Testis (tissue), 2 donors: ENCODE data around the gene BDH2.

Source experiments
- CTCF ChIP-seq, 3 experiments: fragments of 450-650 bp in 2 of 3; fragments of 200-600 bp in 1 of 3; sonication (generic) in 1 of 3; IDR thresholded peaks; one replicate each; pipeline ENCODE4 v1.5.1; 2016 to 2019; ENCODE audit warnings: antibody characterized with exemption in 3 of 3, mild to moderate bottlenecking in 2 of 3, moderate library complexity in 1 of 3
- POLR2A ChIP-seq: fragments of 450-650 bp; IDR thresholded peaks from one replicate; pipeline ENCODE4 v1.6.1; 2017; ENCODE audit warnings: antibody characterized with exemption, mild to moderate bottlenecking, moderate library complexity

DNA sequence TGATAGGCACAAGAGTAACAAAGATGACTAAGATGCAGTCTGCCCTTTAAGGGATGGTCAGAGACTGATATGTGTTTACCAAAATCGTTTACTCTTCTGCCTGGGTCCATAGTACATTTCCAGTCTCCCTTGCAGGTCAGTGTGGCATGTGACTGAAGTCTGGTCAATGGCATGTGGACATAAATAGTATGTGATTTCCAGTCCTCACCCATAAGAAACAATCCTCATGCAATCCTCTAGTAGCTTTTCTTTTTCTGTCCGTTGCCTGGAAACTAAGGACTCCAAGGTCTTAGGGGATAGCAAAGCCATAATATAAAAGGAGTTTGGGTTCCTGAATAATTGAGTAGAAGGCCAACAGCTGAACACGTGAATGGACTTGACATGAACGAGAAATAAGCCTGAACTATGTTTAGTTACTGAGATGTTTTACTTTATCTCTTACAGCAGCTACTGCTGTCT, 24.2 kb downstream of the BDH2 start:
- TF ChIP-seq POLR2A (no peak), CTCF (IDR thresholded peaks at IDR 0.05) (no peak)
